GM10266 (cell line): ENCODE measurements around the gene NECTIN2.

ENCODE experiments used
- DNase-seq: peaks from one replicate; pipeline ENCODE4 v3.0.0; 2012; ENCODE audit errors: extremely low spot score
- TF ChIP-seq, protein P1 (sequence below): IDR thresholded peaks from 2 replicates; pipeline ENCODE4 v1.5.1; 2012; ENCODE audit warnings: mild to moderate bottlenecking, low read depth; ENCODE audit not compliant: control insufficient read depth, insufficient read depth; ENCODE audit errors: missing control alignments

Gene NECTIN2

DNA sequence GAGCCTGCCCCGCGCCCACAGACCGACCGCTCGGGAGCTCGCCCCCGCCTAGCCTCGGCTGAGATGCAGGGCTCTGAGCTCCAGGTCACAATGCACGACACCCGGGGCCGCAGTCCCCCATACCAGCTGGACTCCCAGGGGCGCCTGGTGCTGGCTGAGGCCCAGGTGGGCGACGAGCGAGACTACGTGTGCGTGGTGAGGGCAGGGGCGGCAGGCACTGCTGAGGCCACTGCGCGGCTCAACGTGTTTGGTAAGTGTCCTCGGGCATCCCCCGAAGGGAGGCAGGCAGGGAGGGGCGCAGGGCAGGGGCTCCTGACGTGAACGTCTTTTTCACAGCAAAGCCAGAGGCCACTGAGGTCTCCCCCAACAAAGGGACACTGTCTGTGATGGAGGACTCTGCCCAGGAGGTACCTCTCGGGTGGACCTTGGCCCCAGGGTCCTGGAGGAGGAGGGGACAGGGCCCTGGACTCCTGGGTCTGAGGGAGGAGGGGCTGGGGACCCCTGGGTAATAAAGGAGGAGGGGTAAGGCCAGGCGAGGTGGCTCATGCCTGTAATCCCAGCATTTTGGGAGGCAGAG, 33.9 kb upstream of the NECTIN2 start:
- DNase-seq = no peak
- TF ChIP-seq, protein P1, sequence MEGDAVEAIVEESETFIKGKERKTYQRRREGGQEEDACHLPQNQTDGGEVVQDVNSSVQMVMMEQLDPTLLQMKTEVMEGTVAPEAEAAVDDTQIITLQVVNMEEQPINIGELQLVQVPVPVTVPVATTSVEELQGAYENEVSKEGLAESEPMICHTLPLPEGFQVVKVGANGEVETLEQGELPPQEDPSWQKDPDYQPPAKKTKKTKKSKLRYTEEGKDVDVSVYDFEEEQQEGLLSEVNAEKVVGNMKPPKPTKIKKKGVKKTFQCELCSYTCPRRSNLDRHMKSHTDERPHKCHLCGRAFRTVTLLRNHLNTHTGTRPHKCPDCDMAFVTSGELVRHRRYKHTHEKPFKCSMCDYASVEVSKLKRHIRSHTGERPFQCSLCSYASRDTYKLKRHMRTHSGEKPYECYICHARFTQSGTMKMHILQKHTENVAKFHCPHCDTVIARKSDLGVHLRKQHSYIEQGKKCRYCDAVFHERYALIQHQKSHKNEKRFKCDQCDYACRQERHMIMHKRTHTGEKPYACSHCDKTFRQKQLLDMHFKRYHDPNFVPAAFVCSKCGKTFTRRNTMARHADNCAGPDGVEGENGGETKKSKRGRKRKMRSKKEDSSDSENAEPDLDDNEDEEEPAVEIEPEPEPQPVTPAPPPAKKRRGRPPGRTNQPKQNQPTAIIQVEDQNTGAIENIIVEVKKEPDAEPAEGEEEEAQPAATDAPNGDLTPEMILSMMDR = no peak

DNA sequence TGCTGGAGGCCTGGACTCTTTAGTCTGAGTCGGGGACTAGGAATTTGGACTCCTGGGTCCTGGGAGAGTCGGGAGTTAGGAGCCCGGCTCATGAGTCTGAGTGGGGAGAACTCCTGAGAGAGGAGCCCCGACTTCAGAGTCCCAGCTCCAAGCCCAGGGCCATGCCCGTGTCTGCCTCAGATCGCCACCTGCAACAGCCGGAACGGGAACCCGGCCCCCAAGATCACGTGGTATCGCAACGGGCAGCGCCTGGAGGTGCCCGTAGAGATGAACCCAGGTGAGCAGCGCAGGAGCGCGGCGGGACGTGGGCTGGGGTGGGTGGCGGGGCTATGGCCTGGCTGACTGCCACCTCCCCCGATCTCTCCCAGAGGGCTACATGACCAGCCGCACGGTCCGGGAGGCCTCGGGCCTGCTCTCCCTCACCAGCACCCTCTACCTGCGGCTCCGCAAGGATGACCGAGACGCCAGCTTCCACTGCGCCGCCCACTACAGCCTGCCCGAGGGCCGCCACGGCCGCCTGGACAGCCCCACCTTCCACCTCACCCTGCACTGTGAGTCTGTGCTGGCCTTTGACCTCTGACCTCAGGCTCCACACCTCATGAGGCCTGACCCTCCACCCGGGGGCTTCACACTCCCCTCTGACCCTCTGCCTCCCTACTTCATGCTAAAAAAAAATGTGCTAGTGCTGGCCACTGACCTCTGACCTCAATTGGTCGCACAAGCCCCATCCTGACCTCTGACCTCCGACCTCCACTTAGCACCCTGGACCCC, 32.8 kb upstream of the NECTIN2 start:
- DNase-seq = no peak
- TF ChIP-seq, protein P1 = no peak

DNA sequence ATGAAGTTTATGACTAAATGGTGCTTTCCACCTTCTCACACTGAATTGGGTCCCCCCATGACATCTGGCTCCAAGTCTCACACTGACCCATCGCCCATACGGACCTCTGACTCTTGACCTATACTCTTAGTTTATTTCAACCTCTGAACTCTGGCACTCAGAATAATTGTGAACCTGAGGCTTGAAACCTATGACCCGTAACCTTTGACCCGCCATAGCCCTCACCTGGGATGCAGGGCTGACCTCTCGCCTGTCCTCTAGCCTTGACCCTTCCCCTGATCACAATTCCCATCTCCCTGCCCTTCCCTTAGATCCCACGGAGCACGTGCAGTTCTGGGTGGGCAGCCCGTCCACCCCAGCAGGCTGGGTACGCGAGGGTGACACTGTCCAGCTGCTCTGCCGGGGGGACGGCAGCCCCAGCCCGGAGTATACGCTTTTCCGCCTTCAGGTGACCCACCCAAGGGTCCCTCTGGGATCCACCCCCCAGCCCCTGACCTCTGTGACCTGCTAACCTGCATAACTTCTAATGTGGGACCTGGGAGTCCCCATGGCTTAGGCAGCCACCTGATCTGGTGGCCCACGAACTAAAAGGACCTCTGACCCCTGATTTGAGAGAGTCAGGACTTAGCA, 32.1 kb upstream of the NECTIN2 start:
- DNase-seq = no peak

DNA sequence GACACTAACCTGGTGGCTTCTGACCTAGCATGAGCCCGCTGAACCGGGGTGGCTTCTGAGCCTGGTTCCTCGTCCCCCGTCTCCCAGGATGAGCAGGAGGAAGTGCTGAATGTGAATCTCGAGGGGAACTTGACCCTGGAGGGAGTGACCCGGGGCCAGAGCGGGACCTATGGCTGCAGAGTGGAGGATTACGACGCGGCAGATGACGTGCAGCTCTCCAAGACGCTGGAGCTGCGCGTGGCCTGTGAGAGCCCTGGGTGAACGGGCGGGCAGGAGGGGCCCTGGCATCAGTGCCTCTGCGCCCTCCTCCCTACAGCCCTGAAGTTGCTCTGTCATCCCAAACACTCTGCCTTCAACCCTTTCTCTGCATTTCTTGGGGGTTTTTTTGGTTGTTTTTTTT, 31.6 kb upstream of the NECTIN2 start:
- DNase-seq = no peak
- TF ChIP-seq, protein P1 = no peak

More for the DNA sequence above, 32.1 kb upstream of the NECTIN2 start:
- TF ChIP-seq, protein P1 = no peak

DNA sequence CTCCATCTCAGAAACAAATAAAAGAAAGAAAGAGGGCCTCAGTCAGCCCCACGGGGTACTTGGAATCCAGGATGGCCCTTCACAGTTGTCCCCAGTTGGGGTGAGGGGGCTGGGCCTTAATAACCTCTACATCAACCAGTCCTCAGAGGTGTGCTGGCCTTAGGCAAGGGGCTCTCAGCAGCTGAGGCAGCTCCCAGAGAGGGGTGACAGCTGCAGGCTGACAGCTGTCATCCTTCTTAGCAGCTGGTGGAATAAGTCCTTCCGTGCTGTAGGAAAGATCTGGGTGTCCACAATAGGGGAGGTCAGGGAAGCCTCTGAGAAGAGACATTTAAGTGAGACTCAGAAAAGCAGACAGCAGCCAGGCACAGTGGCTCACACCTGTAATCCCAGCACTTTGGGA, 29.8 kb upstream of the NECTIN2 start:
- DNase-seq = no peak
- TF ChIP-seq, protein P1 = no peak

DNA sequence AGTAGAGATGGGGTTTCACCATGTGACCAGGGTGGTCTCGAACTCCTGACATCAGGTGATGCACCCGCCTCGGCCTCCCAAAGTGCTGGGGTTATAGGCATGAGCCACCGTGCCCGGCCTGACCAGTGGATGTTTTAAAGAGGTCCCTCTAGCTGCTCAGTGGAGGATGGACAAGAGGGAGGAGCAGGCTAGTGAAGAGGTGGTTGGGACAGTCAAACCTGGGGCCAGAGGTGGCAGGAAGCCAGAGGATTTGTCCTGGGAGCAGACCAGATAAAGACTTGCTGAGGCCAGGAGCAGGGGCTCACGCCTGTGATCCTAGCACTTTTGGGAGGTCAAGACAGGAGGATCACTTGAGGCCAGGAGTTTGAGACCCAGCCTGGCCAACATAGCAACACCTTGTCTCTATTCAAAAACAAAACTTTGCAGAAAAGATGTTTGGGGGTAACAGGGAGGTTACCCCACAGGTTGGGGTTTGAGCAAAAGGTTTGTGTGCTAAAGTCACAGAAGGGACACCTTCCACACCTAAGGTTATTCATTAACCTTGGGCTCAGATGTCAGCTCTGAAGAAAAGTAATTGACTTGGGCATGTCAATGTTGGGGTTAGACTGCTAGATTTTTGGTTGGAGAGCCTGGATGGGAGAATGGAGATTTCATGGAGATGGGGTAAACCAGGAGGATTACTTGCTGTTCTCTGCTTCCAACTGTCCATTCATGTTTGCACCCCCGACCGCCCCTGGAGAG, 28.2 kb upstream of the NECTIN2 start:
- TF ChIP-seq, protein P1 = no peak
- no peak for DNase-seq
